Suprapubic skin (tissue), 4 donors: ENCODE measurements around the gene PPP2R5C. TPM values are rescaled to one million over a fixed set of nuclear protein-coding genes. Genes with fewer than 3 reads are reported as not detected.

ENCODE experiments used
- DNase-seq, 2 donors: peaks; one replicate each; pipeline ENCODE4 v3.0.0-alpha.2; 2019; ENCODE audit warnings: low spot score in 2 of 2
- H3K27ac ChIP-seq: fragments of 200-600 bp; sonication (generic); one replicate; pipeline ENCODE4 v1.5.1; 2019
- H3K27me3 ChIP-seq: fragments of 200-600 bp; sonication (generic); one replicate; pipeline ENCODE4 v1.5.1; 2019
- H3K36me3 ChIP-seq: fragments of 200-600 bp; sonication (generic); one replicate; pipeline ENCODE4 v1.5.1; 2019
- H3K4me1 ChIP-seq: fragments of 200-600 bp; sonication (generic); one replicate; pipeline ENCODE4 v1.5.1; 2019
- H3K4me3 ChIP-seq: fragments of 200-600 bp; sonication (generic); one replicate; pipeline ENCODE4 v1.5.1; 2019; ENCODE audit warnings: mild to moderate bottlenecking
- H3K9me3 ChIP-seq: fragments of 200-600 bp; sonication (generic); one replicate; pipeline ENCODE4 v1.5.1; 2019
- EP300 ChIP-seq: sonication (generic); formaldehyde crosslinking; IDR thresholded peaks from one replicate; pipeline ENCODE4 v1.6.1; 2017; ENCODE audit warnings: antibody characterized with exemption
- POLR2A ChIP-seq, 2 donors: fragments of 450-650 bp; IDR thresholded peaks; one replicate each; pipeline ENCODE4 v1.6.1; 2017; ENCODE audit warnings: antibody characterized with exemption in 2 of 2, mild to moderate bottlenecking in 2 of 2, moderate library complexity in 2 of 2
- POLR2AphosphoS5 ChIP-seq, 3 donors: sonication (generic); formaldehyde crosslinking; IDR thresholded peaks; one replicate each; pipeline ENCODE4 v1.6.1; 2017; ENCODE audit warnings: antibody characterized with exemption in 3 of 3
- WGBS: methylation state at CpG from one replicate; pipeline ENCODE4 v1.1.5; 2018; 5-methylcytosine and 5-hydroxymethylcytosine counted together
- total RNA-seq, 4 donors: library from RNA; depleted of rRNA; stranded (reverse); fragments of >200 nt; gene quantifications; one replicate each; pipeline ENCODE4 v1.1.0, GENCODE V29; 2016
- TF ChIP-seq, protein P1 (sequence below), 2 donors: fragments of 200-600 bp in 1 of 2; fragments of 450-650 bp in 1 of 2; sonication (generic) in 1 of 2; IDR thresholded peaks; one replicate each; pipeline ENCODE4 v1.5.1; 2016 to 2019; ENCODE audit warnings: antibody characterized with exemption in 2 of 2, mild to moderate bottlenecking in 1 of 2, moderate library complexity in 1 of 2

Gene PPP2R5C
- total RNA-seq, 4 donors from 2014 or later = 104 to 149 (median 119) TPM

DNA sequence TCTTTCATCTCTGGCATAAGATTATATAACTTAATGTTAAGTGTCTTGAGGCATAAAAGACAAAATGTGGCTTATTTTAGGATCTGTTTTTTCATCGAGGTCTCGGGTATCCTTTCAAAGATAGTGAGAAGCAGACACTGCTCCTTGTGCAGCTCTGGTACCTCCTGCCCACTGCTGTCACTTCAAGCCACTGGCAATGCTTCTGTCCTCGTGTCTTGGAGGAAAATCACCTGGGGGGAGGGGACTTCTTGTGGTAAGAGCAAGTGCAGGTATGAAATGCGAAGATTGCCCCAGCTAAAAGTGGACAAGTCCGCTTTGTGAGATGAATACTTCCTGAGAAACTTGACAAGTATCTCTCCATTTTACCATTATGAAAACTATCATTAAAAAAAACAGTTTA, 165.1 kb downstream of the PPP2R5C start:
- Histone ChIP-seq H3K27ac (peak overlapping the region; percentile 72), H3K27me3 (no peaks in the 10 kb centered on the region), H3K36me3 (peaks cover 32% of the 10 kb centered on the region), H3K4me1 (peaks cover 12% of the 10 kb centered on the region), H3K4me3 (no peak overlapping the region), H3K9me3 (no peaks in the 10 kb centered on the region)
- WGBS = 84% methylated on average over 5 of the region's 5 CpGs
- TF ChIP-seq POLR2A (IDR thresholded peaks at IDR 0.05) (no peak), POLR2AphosphoS5 (IDR thresholded peaks at IDR 0.05) (no peak), EP300 (no peak)
- TF ChIP-seq, protein P1, sequence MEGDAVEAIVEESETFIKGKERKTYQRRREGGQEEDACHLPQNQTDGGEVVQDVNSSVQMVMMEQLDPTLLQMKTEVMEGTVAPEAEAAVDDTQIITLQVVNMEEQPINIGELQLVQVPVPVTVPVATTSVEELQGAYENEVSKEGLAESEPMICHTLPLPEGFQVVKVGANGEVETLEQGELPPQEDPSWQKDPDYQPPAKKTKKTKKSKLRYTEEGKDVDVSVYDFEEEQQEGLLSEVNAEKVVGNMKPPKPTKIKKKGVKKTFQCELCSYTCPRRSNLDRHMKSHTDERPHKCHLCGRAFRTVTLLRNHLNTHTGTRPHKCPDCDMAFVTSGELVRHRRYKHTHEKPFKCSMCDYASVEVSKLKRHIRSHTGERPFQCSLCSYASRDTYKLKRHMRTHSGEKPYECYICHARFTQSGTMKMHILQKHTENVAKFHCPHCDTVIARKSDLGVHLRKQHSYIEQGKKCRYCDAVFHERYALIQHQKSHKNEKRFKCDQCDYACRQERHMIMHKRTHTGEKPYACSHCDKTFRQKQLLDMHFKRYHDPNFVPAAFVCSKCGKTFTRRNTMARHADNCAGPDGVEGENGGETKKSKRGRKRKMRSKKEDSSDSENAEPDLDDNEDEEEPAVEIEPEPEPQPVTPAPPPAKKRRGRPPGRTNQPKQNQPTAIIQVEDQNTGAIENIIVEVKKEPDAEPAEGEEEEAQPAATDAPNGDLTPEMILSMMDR (IDR thresholded peaks at IDR 0.05) = no peak
- DNase-seq = peak in 1 of 2 donors; percentile 26

- Histone ChIP-seq H3K27ac (peak overlapping the region; percentile 72), H3K4me1 (peaks cover 12% of the 10 kb centered on the region), H3K27me3 (no peaks in the 10 kb centered on the region), H3K9me3 (no peaks in the 10 kb centered on the region), H3K4me3 (no peak overlapping the region), H3K36me3 (peaks cover 23% of the 10 kb centered on the region)
- 42% methylated on average over 10 of the region's 10 CpGs for WGBS
- peak in 1 of 3 donors; percentile 52 for TF ChIP-seq POLR2AphosphoS5 (IDR thresholded peaks at IDR 0.05)
- TF ChIP-seq EP300 = no peak
- peak; percentile 91 to 93 for DNase-seq
These were observed 166.3 kb downstream of the PPP2R5C start for GRCh38 chr14:101927859-101928258.

DNA sequence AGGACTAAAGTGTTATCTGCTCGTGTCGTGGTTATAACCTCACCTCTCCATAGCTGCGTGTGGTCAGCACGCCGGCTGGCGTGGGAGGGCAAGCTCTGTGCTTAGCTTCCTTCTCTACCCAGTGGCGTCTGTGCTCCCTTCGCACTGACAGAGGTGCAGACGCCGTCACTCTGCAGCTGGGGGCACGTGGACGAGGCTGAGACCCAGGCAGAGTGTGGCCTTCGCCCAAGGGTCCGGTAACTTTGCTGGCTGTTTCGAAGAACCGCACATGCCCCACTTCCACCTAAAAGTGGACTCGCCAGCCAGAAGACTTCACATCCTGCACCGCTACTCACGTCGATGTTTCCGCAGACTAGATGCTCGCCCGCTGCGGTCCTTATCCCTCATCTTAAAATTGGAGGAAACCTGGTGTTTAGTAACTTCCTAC, 166.9 kb downstream of the PPP2R5C start:
- 90% methylated on average over 23 of the region's 24 CpGs for WGBS

GRCh38 chr14:101929096-101929495, 167.6 kb downstream of the PPP2R5C start:
- 93% methylated on average over 10 of the region's 10 CpGs for WGBS
- TF ChIP-seq EP300 = no peak
- no peak for TF ChIP-seq POLR2AphosphoS5 (IDR thresholded peaks at IDR 0.05)
- TF ChIP-seq, protein P1 (IDR thresholded peaks at IDR 0.05) = no peak
- TF ChIP-seq POLR2A (IDR thresholded peaks at IDR 0.05) = no peak
- DNase-seq = peak in 1 of 2 donors; percentile 48
- Histone ChIP-seq H3K27me3 (no peaks in the 10 kb centered on the region), H3K27ac (no peak overlapping the region), H3K36me3 (peaks cover 21% of the 10 kb centered on the region), H3K4me3 (no peak overlapping the region), H3K9me3 (no peaks in the 10 kb centered on the region), H3K4me1 (peaks cover 12% of the 10 kb centered on the region)

More for the DNA sequence above, 166.9 kb downstream of the PPP2R5C start:
- H3K36me3 ChIP-seq = peaks cover 21% of the 10 kb centered on the region
- H3K4me1 ChIP-seq = peaks cover 12% of the 10 kb centered on the region
- TF ChIP-seq EP300 (no peak), POLR2A (IDR thresholded peaks at IDR 0.05) (no peak), POLR2AphosphoS5 (IDR thresholded peaks at IDR 0.05) (no peak)
- TF ChIP-seq, protein P1 (IDR thresholded peaks at IDR 0.05) = no peak
- H3K4me3 ChIP-seq = no peak overlapping the region
- H3K9me3 ChIP-seq = no peaks in the 10 kb centered on the region
- DNase-seq = peak in 1 of 2 donors; percentile 60
- H3K27me3 ChIP-seq = no peaks in the 10 kb centered on the region
- H3K27ac ChIP-seq = peak overlapping the region; percentile 45

GRCh38 chr14:101929946-101930345, 168.4 kb downstream of the PPP2R5C start:
- WGBS = 85% methylated on average over 9 of the region's 9 CpGs
- Histone ChIP-seq H3K9me3 (no peaks in the 10 kb centered on the region), H3K27ac (no peak overlapping the region), H3K4me1 (peaks cover 12% of the 10 kb centered on the region), H3K27me3 (peaks cover 2% of the 10 kb centered on the region), H3K4me3 (no peak overlapping the region), H3K36me3 (peaks cover 13% of the 10 kb centered on the region)
- TF ChIP-seq POLR2AphosphoS5 (IDR thresholded peaks at IDR 0.05) = no peak
- TF ChIP-seq POLR2A (IDR thresholded peaks at IDR 0.05) = no peak
- peak in 1 of 2 donors; percentile 53 for DNase-seq

DNA sequence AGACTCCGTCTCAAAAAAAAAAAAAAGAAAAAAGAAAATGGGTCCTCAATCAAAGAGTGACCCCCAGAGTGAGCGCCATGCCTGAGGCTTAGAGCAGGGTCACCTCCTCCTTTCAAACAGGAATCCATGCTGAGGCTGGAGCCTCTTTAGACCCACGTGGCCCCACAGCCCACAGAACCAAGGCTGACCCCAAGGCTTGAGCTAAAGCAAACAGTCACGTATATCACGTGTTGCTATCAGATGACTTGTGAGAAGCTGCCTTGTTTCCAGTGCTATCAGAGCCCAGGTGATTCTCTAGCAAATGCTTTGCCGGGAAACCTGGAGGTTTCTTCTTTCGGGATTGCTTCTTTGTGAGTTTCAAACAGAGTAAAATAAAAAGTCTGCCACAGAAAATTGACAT, 171.2 kb downstream of the PPP2R5C start:
- DNase-seq = peak in 1 of 2 donors; percentile 35
- Histone ChIP-seq H3K4me1 (peaks cover 4% of the 10 kb centered on the region), H3K36me3 (no peaks in the 10 kb centered on the region), H3K4me3 (no peak overlapping the region), H3K9me3 (no peaks in the 10 kb centered on the region), H3K27me3 (peaks cover 9% of the 10 kb centered on the region), H3K27ac (no peak overlapping the region)
- TF ChIP-seq POLR2A (IDR thresholded peaks at IDR 0.05) (no peak), POLR2AphosphoS5 (IDR thresholded peaks at IDR 0.05) (no peak), EP300 (no peak)
- TF ChIP-seq, protein P1 (IDR thresholded peaks at IDR 0.05) = no peak
- WGBS = 69% methylated on average over 7 of the region's 7 CpGs
